Measurements from ENCODE around the gene RASAL2.

Gene RASAL2

DNA sequence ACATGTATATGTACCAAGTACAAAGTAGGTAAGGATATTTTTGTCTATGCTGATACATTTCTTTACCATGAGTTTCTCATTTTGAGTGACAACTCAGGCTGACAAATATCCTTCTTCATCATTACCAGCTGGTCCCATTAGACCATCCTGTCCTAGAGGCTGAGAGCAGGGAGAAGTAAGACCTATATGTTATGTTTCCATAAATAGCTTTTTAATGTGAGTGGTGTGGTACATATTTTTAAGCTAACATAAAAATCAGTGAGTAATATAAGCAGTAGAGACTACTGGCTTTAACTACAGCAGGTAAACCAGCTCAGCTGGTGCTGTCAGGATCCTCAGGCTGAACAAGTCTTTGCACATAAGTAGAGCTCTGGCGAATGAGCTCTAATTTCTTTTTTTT lies 340.5 kb downstream of the RASAL2 start:
- TF ChIP-seq, protein P1, sequence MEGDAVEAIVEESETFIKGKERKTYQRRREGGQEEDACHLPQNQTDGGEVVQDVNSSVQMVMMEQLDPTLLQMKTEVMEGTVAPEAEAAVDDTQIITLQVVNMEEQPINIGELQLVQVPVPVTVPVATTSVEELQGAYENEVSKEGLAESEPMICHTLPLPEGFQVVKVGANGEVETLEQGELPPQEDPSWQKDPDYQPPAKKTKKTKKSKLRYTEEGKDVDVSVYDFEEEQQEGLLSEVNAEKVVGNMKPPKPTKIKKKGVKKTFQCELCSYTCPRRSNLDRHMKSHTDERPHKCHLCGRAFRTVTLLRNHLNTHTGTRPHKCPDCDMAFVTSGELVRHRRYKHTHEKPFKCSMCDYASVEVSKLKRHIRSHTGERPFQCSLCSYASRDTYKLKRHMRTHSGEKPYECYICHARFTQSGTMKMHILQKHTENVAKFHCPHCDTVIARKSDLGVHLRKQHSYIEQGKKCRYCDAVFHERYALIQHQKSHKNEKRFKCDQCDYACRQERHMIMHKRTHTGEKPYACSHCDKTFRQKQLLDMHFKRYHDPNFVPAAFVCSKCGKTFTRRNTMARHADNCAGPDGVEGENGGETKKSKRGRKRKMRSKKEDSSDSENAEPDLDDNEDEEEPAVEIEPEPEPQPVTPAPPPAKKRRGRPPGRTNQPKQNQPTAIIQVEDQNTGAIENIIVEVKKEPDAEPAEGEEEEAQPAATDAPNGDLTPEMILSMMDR (IDR thresholded peaks at IDR 0.05; ENCODE audit: low read depth, low read length) = no peak
- no peak for DNase-seq (ENCODE audit: low read depth in 2 of 2)
- H3K4me3 ChIP-seq (replicated peaks in 1 of 2; ENCODE audit: low read depth in 2 of 2, low read length in 2 of 2) = no peak overlapping the region

DNA sequence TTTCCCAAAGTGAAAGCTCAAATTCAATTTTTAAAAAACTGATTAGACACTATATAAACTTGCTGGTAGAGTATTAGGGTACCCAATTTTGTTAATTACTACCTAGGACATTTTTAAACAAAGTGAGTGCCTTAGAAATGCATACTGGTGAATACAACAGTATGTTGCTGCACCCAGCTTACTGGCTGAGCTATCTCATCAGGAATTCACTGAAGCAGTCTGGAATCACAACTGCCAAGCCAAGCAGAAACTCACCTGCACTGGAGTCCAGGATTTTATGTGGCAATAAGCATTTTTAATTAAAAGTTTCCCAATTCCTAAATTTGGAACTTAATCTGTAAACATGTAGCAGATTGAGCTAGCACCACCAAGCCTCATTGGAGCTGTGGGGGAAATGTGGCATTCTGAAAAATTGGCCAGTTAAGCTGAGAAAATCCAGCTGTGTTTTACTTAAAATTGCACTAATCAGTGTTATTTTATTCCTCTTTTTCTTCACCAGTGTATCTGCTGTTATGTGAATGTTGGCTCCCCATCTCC lies 341.1 kb downstream of the RASAL2 start:
- no peak overlapping the region for H3K4me3 ChIP-seq (replicated peaks in 1 of 2; ENCODE audit: low read depth in 2 of 2, low read length in 2 of 2)
- DNase-seq (ENCODE audit: low read depth in 2 of 2) = no peak

DNA sequence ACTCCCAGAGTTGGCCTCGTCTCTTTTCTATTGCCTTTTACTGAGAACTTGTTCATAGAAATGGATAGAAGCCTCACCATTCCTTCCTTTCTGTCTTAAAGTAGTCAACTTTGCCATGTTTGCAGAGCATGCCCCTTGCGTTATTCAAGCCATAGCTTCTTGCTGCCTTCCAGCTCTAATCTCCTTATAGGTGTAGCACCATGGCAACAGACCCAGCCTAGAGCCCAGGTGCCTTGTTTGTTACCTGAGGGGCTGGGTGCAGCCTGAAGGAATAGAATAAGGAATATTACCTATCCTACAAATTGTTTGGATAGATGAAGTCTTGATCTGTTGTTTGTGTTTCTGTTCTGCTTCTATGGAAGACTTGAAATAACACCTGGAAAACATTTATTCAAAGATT lies 343.0 kb downstream of the RASAL2 start:
- no peak for DNase-seq (ENCODE audit: low read depth in 2 of 2)
- TF ChIP-seq, protein P1 (IDR thresholded peaks at IDR 0.05; ENCODE audit: low read depth, low read length) = no peak
- H3K4me3 ChIP-seq (replicated peaks in 1 of 2; ENCODE audit: low read depth in 2 of 2, low read length in 2 of 2) = no peak overlapping the region

More for the DNA sequence above, 341.1 kb downstream of the RASAL2 start:
- TF ChIP-seq, protein P1 (IDR thresholded peaks at IDR 0.05; ENCODE audit: low read depth, low read length) = no peak

DNA sequence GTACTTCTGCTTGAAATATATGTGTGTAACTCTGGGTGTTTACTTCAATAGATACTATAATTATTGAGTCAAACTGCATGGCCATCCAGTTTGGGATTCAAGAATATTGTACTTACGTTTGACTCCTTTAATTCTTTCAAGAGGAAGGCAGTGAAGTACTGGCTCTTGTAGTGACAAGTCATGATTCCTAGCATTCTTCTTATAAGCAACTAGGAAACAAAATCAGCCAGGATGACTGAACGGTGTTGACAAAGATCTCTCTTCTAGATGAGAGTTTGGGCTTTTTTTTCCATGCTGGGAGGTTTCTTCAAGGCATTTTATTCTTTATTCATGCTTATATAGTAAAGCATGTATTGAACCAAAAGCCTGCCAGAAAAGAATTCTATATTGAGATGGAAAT lies 344.5 kb downstream of the RASAL2 start:
- peak; percentile 9 to 17 for DNase-seq (ENCODE audit: low read depth in 2 of 2)
- H3K4me3 ChIP-seq (replicated peaks in 1 of 2; ENCODE audit: low read depth in 2 of 2, low read length in 2 of 2) = no peak overlapping the region
- TF ChIP-seq, protein P1 (IDR thresholded peaks at IDR 0.05; ENCODE audit: low read depth, low read length) = no peak

DNA sequence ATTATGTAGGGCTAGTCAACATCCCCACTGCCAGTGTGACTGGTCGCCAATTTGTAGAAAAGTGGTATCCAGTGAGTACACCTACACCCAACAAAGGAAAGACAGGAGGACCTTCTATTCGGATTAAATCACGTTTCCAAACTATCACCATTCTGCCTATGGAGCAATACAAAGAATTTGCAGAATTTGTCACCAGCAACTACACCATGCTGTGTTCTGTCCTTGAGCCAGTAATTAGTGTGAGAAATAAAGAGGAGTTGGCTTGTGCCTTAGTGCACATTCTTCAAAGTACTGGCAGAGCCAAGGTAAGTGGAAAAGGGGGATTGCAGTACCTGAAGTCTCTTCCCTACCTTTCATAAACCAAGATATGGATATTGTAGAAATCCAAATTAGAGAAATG lies 349.0 kb downstream of the RASAL2 start:
- DNase-seq (ENCODE audit: low read depth in 2 of 2) = no peak
- no peak overlapping the region for H3K4me3 ChIP-seq (replicated peaks in 1 of 2; ENCODE audit: low read depth in 2 of 2, low read length in 2 of 2)
- TF ChIP-seq, protein P1 (IDR thresholded peaks at IDR 0.05; ENCODE audit: low read depth, low read length) = no peak

DNA sequence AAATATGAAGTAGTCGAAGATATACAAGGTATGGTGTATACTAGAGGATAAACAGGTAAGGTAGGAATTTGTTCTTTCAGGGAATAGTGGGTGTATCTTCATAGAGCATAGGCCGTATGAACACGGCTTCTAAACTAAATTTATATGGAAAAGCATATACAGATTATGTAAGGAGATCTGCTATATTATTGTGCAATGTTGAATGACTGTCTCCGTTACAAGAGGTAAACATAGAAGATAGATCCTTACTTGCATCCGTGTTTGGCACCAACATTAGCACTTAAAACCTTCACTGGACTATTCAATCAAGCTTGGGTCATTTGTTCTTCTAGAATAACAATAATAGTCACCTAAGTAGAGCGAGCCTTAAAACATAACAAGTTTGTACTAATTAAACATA lies 357.0 kb downstream of the RASAL2 start:
- DNase-seq (ENCODE audit: low read depth in 2 of 2) = no peak
- TF ChIP-seq, protein P1 (IDR thresholded peaks at IDR 0.05; ENCODE audit: low read depth, low read length) = no peak
- H3K4me3 ChIP-seq (replicated peaks in 1 of 2; ENCODE audit: low read depth in 2 of 2, low read length in 2 of 2) = no peak overlapping the region

DNA sequence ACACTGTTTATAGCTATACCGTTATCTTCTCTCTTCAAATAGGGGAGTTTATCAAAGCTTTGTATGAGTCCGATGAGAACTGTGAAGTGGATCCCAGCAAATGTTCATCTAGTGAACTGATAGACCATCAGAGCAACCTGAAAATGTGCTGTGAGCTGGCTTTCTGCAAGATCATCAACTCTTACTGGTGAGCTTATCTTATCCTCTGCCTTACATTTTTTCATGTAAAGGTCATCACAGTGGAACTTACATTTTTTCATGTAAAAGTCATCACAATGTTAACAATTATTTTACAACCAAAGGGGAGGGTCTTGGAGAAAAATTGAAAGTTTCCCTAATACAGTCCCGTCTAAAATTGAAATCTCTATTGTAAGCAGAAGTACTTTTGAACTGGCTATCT lies 357.6 kb downstream of the RASAL2 start:
- DNase-seq (ENCODE audit: low read depth in 2 of 2) = peak; percentile 26 to 52
- H3K4me3 ChIP-seq (replicated peaks in 1 of 2; ENCODE audit: low read depth in 2 of 2, low read length in 2 of 2) = no peak overlapping the region
- TF ChIP-seq, protein P1 (IDR thresholded peaks at IDR 0.05; ENCODE audit: low read depth, low read length) = no peak
